Kidney (tissue), 14 donors: ENCODE results near the gene GNL2. TPM values are rescaled to one million over a fixed set of nuclear protein-coding genes. Genes with fewer than 3 reads are reported as not detected.

Experiments used
- DNase-seq, 5 donors: peaks; one replicate each; pipeline ENCODE4 v3.0.0-alpha.2; 2013 to 2020
- FAIRE-seq: peaks from 2 replicates; lab custom pipeline; 2012; peaks lifted over from hg19 to GRCh38; lab: Jason Lieb, UNC
- H3K27ac ChIP-seq, 2 donors: one replicate each; pipeline ENCODE4 v1.7.0; 2013; ENCODE audit warnings: low read depth in 2 of 2, low read length in 2 of 2, inconsistent platforms in 1 of 2
- H3K27me3 ChIP-seq: one replicate; pipeline ENCODE4 v1.7.1; 2013; ENCODE audit warnings: low read length, inconsistent platforms; ENCODE audit not compliant: control insufficient read depth, insufficient read depth
- H3K36me3 ChIP-seq, 3 donors: one replicate each; pipeline versions ENCODE4 v1.7.0 to v1.7.1; 2013; ENCODE audit warnings: low read length in 3 of 3, control low read depth in 1 of 3, inconsistent platforms in 1 of 3; ENCODE audit not compliant: insufficient read depth in 3 of 3, control insufficient read depth in 2 of 3
- H3K4me1 ChIP-seq, 3 donors: one replicate each; pipeline versions ENCODE4 v1.7.0 to v1.7.1; 2013; ENCODE audit warnings: low read length in 3 of 3, inconsistent platforms in 1 of 3, low read depth in 1 of 3; ENCODE audit not compliant: control insufficient read depth in 2 of 3, insufficient read depth in 2 of 3
- H3K4me3 ChIP-seq, 3 donors: one replicate each; pipeline versions ENCODE4 v1.7.0 to v1.8.1; 2013; ENCODE audit warnings: low read length in 3 of 3, control low read depth in 1 of 3, inconsistent platforms in 1 of 3
- H3K9ac ChIP-seq, 3 donors: one replicate each; pipeline versions ENCODE4 v1.7.0 to v1.7.1; 2013; ENCODE audit warnings: low read length in 3 of 3, control low read depth in 1 of 3, inconsistent platforms in 1 of 3
- H3K9me3 ChIP-seq, 3 donors: one replicate each; pipeline versions ENCODE4 v1.7.0 to v1.7.1; 2013; ENCODE audit warnings: low read length in 3 of 3, control low read depth in 1 of 3, inconsistent platforms in 1 of 3; ENCODE audit not compliant: control insufficient read depth in 2 of 3, insufficient read depth in 1 of 3
- intact Hi-C: fragments of 100-400 bp; cut with DNase I; formaldehyde crosslinking; loops from one replicate; pipeline ENCODE4 v1.11.1; 2022
- polyA plus RNA-seq: library from polyadenylated mRNA; stranded (reverse); fragments of 350-450 nt; fragmentation: Illumina TruSeq; extraction: RNeasy Lipid Tissue Mini Kit (QIAGEN cat#74804); gene quantifications from one replicate; pipeline ENCODE4 v1.2.3, GENCODE V29; 2014; ENCODE audit warnings: low read depth, low replicate concordance; ENCODE audit not compliant: insufficient read depth
- total RNA-seq: library from RNA; stranded (reverse); fragmentation: NEBNext Ultra II Directional; extraction: Animal tissue kit (Norgen Biotek cat#: 25700); gene quantifications from one replicate; pipeline ENCODE4 v1.2.1, GENCODE V29; 2021
- TF ChIP-seq, protein P1 (sequence below): IDR thresholded peaks from 3 replicates; pipeline ENCODE4 v1.5.1; 2012; ENCODE audit warnings: mild to moderate bottlenecking, moderate library complexity, borderline replicate concordance; ENCODE audit not compliant: insufficient read depth; ENCODE audit errors: extremely low read depth
- donor health status: control.
- donor health status: control.
- donor health status: control.
- donor health status: control.
- donor health status: control.
- donor health status: DM: yes; HTN: yes; CAD: no.
- donor health status: Normal renal cell carcinoma (clear cell type).

The GNL2 gene
- total and polyA plus RNA-seq, 2 donors from 2014 or later = 35.9 to 36.7 TPM

DNA sequence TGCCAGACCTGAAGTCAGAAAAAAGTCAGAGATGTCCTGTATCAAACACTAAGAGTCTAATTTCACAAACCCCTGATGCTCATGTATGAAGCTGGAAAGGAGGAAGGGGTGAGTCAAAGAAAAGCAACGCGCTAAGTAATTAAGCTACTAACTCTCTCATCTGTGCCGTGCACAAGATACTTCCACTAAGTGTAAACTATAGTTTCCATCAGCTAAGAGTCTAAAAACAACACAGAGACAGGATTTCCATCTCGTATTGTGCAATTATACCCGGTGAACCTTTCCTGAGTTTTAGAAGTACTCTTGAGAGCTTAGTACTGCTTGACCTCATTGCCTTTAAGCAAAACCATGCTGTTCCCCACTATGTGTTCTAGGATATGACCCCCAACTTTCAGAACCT lies 20.0 kb downstream of the GNL2 start:
- Histone ChIP-seq H3K9ac (no peak overlapping the region), H3K9me3 (no peaks in the 10 kb centered on the region), H3K27ac (no peak overlapping the region), H3K4me1 (no peaks in the 10 kb centered on the region), H3K27me3 (no peaks in the 10 kb centered on the region), H3K36me3 (peaks cover 15 to 52% (median 47%) of the 10 kb centered on the region in 3 donors), H3K4me3 (no peak overlapping the region)
- DNase-seq (no peak), FAIRE-seq (no peak)
- intact Hi-C loops = no loop called here
- TF ChIP-seq, protein P1, sequence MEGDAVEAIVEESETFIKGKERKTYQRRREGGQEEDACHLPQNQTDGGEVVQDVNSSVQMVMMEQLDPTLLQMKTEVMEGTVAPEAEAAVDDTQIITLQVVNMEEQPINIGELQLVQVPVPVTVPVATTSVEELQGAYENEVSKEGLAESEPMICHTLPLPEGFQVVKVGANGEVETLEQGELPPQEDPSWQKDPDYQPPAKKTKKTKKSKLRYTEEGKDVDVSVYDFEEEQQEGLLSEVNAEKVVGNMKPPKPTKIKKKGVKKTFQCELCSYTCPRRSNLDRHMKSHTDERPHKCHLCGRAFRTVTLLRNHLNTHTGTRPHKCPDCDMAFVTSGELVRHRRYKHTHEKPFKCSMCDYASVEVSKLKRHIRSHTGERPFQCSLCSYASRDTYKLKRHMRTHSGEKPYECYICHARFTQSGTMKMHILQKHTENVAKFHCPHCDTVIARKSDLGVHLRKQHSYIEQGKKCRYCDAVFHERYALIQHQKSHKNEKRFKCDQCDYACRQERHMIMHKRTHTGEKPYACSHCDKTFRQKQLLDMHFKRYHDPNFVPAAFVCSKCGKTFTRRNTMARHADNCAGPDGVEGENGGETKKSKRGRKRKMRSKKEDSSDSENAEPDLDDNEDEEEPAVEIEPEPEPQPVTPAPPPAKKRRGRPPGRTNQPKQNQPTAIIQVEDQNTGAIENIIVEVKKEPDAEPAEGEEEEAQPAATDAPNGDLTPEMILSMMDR = no peak

DNA sequence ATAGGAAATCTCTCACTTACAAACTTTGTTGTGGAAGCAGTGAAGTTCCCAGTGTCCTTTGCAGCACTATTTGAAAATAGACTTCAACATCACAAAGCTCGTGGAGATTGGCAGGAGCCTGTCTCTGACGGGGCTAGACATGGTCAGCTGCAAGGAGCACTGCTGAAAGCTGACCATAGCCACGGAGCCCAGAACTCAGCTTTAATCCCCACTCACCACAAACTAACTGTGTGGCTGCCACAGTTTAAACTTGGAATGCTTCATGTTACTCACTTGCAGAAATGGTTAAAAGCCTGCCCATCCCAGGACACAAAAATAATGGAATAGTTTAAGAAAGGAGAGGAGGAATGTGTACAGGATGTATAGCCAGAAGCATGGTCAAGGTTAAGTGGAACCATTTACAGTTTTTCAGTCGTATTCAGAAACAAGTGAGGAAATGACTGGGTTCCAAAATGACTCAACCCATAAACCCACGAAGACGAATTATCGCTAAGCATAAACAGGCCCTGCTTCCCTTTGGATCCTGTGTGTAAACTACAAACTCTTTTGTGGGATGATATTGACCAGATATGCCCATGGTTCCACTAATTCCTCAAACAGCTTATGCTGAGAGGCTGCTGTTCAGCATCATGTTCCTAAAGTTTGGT lies 20.8 kb downstream of the GNL2 start:
- no peak for DNase-seq
- no peak overlapping the region for H3K27ac ChIP-seq
- intact Hi-C loops = no loop called here
- no peaks in the 10 kb centered on the region for H3K27me3 ChIP-seq
- no peak overlapping the region for H3K4me3 ChIP-seq
- H3K4me1 ChIP-seq = no peaks in the 10 kb centered on the region
- FAIRE-seq = no peak
- H3K9ac ChIP-seq = no peak overlapping the region
- peaks cover 15 to 50% (median 47%) of the 10 kb centered on the region in 3 donors for H3K36me3 ChIP-seq
- H3K9me3 ChIP-seq = no peaks in the 10 kb centered on the region
- TF ChIP-seq, protein P1 = no peak

DNA sequence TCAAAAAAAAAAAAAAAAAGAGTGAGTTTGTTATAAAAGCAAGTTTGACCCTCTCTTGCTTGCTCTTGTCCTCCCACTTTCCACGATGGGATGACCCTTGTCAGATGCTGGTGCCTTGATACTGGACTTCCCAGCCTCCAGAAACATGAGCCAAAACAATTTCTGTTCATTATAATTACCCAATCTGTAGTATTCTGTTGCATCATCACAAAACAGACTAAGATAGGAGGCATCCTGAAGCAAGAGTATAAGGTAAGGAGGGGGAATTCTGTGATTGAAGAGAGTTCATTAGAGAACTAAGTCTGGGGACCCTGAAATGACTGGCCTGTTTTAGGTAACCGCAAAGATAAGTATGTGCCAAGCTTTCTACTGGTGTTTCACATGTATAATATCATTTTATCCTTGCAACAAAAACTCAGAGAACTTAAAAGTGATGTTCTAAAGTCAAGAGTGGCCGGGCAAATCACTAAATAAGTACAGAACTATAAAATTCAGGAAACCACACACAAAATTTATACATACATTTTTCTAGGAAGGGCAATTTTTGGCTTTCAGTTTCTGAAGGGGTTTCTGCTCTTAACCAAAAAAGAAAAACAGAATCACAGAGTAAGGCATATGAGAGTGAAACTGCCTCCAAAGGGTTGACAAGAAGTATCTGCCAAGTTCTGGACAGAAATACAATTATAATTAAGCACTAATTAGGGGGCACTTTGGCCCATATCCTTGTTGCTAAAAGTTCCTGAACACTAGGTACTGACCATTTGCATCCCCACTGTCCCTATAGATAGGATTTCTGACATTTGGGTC lies 25.0 kb downstream of the GNL2 start:
- Histone ChIP-seq H3K9ac (no peak overlapping the region), H3K4me1 (no peaks in the 10 kb centered on the region), H3K36me3 (peaks cover 17 to 69% (median 64%) of the 10 kb centered on the region in 3 donors), H3K9me3 (no peaks in the 10 kb centered on the region), H3K27me3 (no peaks in the 10 kb centered on the region), H3K27ac (no peak overlapping the region), H3K4me3 (no peak overlapping the region)
- intact Hi-C loops = no loop called here
- no peak for FAIRE-seq
- TF ChIP-seq, protein P1 = no peak
- DNase-seq = no peak
